A172 (cell line): ENCODE data around the gene INSIG1. TPM values are rescaled to one million over a fixed set of nuclear protein-coding genes. Genes with fewer than 3 reads are reported as not detected.

ENCODE experiments used
- DNase-seq: peaks from one replicate; pipeline ENCODE4 v3.0.0-alpha.2; 2015; ENCODE audit warnings: low spot score
- total RNA-seq: library from RNA; depleted of rRNA; stranded (reverse); fragments of >200 nt; shearing (Covaris generic); gene quantifications from 2 replicates; pipeline ENCODE4 v1.2.3, GENCODE V29; 2014

INSIG1 gene
- total RNA-seq, 1 experiment from 2014 or later: 106 TPM

DNA sequence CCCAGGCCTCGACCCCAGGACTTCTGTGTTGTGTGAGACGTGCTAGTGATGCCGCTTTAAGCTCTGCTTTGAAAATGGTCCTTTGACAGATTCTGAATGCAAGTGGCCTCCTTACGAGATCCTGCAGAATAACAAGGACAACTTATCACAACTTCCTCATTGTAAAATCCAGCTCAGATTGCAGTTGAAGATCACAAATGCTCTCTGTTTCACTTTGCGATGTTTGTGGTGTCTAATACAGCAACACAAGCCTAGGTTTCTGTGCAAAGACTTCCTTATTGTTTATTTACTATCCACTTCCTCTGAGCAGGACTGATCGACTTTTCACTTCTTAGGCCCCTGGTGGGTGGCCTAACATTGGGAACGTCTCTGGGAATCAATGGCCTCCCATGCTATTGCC lies 31.7 kb upstream of the INSIG1 start:
- no peak for DNase-seq

DNA sequence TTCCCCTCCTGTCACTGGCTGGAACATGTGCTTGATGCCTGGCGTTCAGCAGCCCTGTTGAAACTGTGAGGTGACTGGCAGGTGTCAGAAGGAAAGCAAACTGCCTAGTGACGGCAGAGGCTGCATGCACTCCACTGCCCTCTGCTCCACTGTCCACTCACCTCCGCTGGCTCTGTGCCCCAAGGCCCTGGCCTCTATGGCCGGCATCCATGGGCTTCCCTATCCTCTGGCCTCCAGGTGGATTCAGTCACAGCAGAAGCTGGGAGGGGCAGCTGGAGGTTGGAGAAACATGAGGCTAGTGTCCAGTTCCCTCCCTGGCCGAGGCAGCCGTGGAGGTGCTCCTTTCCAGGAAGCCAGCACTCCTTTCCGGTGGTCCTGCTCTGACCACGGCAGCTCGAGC lies 31.2 kb upstream of the INSIG1 start:
- DNase-seq: no peak

DNA sequence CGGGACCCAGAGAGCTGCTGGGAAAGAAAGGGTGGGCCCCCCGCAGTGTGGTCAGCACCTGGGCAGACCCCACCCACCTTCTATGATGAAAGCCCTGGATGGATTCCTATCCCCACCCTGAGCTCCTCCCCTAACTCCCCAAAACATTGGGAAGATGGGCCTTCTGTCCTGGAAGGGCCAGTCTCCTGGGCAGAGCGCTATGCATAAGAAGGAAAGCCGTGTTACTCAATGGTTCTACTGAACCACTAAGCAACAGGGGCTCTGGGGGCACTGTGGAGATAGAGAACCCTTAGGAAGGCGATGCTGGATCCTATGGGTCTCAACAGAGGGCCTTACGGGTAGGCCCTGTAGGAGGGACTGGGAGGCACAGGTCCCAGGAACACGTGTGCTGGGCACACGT lies 30.7 kb upstream of the INSIG1 start:
- DNase-seq: no peak

DNA sequence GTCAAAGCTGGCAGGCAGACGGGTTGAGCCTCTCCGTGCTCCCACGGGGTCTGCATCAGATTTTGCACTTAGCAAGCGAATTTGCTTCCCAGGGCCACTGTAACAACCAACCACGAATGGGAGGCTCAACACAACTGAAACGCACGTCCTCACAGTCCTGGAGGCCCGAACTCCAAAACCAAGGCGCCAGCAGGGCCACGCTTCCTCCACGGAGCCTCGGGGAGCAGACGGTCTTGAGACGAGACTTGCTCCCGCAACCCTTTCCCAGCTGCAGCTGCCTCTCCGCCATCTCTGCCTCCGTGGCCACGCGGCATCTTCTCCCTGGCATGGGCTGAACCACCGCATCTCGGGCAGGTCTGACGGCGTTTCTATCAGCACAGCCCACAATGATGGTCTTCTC lies 30.2 kb upstream of the INSIG1 start:
- no peak for DNase-seq

DNA sequence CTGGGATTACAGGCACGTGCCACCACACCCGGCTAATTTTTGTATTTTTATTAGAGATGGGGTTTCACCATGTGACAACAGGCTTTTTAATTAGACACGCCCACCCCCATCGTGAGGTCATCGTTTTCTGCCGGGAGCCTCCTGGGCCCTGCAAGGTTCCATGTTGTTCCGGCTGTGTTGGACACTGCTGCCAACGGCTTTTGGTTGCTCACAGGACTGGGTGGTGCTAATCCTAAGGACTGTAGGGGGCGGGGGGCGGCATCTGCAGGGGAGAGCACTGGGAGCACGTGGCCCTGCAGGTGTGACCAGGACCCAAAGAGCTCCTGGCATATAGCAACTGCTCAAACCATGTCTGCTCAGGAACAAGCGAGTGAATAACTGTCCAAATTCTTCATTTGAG lies 29.5 kb upstream of the INSIG1 start:
- DNase-seq: no peak

DNA sequence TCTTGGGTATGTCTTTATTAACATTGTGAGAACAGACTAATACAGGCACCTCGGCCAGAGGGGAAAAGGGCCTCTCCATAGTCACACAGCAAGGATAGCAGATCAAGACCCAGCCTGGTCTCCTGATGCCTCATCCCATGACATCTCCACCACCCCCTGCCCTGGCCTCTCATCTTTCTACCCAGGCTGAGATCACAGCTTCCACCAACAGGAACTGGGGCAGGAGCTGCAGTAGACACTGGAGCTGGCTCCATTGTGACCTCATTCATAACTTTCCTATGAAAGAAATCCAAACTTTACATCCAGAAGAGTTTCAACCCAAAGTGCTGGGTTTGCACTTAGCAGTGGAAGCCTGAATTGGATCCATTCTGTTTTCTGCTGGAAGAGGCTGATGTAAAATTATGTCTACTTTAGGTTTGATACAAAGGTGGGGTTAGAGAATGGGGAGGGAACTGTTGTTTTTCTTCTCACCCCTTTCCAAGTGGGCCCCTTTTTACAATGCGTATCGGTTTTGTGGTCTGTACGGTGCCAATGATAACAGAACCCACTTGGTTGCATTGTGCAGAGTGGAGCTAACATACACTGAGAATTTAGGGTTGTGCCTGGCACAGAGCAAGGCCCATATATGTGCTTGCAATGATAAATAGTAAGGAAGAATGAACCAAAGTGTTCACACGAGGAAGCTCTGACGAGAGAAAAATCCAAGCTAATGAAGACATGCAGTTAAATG lies 28.6 kb upstream of the INSIG1 start:
- DNase-seq: no peak

DNA sequence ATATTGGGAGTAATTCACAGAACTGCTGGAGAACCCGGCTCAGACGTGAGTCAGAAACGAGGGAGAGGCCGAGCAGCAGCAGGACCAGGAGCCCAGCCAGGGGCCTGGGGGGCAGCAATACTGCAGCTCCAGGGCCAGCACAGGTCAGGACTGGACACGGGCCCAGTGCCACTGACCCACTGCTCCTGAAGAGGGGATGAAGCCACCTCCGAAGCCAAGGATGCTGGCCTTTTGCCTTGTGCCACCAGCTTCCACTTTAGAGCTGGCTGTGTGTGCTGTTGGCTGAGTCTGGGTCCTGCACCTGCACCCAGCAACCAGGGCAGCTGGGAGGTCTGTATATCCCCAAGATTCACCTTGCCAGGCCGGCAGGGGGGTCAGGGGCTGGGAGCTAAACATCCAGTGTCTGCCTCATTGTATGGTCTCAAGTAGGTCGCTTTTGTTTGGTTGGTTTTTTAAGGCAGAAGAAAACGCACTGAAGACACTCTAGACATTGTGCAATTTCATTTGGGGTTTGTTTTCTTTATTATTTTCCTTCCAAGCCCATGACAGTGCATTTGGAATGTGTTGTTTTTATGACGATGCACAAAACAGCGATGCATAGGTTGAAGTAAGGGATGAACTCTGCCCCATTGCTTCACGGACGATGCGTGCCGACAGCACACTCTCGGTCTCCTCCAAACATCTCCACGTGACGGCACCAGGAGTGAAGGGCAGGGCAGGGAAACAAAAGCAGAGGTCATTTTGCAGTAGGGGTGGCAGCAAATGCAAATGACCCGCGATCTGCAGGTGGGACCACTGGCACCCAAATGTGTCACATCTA lies 27.7 kb upstream of the INSIG1 start:
- DNase-seq: no peak

DNA sequence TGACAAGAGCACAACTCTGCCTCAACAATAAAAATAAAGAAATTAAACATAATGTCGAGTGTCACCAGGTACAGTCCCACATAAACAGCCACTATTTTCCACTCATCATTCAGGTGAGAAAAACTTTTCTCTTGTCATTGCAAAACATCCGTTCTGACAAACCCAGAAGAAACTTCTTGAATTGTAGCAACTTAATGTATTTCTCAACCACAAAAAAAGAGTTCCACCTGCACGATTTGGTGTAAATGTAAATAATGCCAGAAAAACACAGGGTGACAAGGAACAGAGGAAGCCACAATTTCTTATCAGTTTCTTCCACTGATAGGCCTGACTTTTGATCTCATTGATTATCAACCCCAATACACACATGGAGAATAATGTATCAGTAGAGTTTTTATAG lies 26.8 kb upstream of the INSIG1 start:
- no peak for DNase-seq

DNA sequence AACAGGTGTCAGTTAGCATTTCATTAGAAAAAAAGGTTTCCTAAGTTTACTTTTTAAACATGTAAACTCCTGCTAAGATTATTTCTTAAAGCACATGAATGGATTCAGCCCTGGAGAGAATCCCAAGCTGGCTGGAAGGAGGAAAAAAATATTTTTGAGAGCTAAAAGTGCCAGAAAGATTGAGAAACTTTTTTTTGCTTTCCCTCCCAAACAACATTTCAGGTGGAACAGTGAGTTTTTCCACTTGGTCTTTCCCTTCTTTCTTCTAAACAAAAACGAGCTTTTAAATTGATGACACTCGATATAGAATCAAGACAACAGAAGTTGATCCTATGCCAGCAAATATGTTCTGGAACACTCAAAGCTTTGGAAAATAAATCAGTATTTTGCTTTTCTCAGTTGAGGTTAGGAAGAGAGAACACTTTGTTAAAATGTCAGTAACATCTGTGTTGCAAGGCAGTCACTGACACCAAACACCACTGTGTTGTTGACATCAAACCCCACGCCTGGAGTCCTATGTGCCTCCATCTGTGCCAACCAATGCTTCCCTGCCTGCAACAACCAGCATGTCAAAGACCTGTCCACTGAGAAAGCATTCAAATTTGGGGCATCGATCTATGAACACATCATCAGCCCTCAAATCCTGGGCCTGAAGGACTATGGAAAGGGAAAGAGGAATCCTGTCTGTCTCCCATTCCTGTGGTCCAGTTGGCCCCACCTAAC lies 22.9 kb upstream of the INSIG1 start:
- DNase-seq: no peak

DNA sequence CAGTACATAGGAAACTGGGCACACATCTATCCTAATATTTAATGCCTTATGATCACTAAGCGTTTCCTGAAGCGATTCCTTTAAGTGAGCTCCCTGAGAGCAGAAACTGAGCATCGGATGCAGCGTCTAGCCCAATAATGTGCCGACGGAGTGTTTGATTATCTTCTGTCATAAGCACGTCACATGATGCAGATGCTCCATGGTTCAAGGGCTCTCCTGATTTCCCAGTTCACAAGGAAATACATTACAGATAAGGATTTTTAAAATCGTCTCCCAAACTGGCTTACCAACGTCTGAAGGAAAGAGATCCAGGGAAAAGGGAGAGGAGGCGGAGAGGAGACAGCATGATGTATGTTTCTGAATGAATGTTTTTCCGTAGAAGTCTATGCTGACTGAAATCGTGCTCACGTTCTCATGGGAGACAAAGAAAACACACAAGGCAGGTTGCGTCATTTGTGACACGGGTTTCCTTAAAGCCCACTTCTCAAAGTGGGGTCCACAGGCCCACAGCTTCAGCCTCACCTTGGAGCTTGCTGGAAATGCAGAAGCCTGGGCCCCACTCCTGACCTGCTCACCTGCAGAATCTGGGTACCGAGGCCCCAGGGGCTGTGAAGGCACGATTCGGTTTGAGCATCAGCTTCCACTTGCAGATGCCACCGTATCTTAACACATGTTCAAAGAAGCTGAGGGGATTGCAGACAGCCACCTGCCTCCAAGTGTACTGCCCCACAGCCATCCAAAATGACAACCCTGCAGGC lies 21.5 kb upstream of the INSIG1 start:
- no peak for DNase-seq

DNA sequence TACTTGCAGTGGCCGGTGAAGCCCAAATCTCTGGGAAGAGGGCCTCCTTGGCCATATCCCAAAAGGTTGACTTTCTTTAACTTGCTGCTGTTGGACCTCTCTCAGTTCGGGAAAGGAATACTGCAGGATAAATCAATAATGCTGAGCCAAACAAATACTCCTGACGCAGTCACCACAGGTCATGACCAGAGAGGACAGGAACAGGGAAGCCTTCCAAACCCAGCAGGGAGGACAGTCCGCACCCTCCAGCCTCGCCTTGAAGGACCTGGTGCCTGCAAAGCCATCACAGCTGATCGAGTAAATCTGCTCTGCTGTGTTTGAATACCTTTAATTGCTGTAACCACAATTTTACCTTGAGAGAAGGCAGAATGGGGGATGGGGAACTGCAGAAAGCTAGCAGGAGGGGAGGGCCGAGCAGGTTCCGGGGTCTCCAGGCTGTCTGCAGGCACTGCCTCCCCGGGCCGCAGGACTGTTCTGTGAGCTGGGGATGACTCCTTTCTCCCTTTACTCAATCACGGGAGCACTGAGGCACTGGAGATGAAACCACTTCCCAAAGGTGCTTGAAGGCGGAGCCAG lies 20.8 kb upstream of the INSIG1 start:
- DNase-seq: no peak

DNA sequence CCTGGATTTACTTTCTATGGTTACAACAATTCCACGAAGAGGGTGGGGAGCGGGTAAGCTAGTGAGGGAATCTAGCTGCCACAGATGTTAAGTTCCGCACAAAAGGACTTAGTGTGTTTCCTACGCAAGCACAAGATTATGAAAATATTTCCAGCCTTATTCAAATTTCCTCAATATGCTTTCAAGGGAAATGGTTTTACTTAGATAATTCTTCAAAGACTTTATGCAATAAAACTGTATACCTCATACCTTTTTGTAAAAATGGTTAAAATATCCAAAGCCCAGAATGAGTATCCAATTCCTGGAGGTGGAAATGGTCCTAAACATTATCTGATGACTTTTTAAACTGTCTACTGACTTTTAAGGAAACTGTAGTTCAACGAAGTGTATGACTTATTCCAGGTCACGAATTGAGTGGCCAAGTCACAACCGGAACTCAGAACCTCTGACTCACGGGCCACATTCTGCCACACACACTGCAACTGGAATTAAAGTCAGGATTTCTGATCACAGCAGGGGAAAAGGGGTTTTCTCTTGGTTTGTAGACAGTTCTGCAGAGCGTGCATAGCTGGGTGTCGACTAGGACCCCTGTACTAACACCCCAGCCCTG lies 20.2 kb upstream of the INSIG1 start:
- DNase-seq: no peak

DNA sequence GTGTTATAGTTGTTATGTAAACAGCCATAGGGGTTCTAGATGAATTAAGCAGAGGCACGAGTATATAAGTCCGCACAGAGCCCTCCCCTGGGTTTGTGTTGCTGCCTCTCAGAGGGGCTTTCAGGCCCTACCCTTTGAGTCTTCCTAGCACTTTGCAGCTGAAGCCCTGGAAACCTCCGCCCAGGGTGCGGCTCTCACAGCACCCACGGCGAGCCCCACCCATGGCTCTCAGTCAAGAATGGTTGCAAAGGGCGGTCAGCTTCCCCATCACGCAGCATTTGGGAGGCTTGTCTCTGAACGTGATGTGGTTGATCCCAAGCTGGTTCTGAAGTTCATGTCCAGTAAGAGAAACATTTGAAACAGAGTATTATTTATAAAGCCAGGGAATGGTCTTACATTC lies 18.8 kb upstream of the INSIG1 start:
- no peak for DNase-seq

DNA sequence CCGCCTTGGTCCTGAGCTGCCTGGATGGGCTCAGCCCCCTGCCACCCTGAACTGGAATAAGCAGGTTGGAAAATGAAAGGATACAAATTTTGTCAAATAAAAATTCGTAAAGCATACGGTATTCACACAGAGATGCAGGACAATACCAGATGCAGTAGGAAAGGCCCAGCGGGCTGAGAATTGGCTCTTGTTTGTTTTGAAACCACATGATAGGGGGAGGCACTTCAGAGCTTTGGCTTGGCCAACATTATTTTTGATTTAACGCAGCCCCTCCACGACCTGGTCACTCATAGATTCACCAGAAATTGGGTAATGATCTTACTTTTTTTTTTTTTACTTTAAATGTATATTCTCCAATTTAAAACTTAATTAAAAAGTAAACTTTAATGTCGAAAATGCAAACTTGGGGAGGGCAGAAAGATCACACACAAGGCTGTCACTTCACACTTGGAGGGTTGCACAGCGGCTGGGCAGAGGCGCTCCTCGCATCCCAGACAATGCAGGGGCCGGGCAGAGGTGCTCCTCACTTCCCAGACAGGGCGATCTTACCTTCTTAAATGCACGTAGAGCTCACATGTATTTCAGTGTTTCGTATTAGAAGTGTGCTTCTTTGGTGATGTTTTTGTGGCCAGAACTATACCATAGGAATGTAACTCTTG lies 17.8 kb upstream of the INSIG1 start:
- DNase-seq: no peak

DNA sequence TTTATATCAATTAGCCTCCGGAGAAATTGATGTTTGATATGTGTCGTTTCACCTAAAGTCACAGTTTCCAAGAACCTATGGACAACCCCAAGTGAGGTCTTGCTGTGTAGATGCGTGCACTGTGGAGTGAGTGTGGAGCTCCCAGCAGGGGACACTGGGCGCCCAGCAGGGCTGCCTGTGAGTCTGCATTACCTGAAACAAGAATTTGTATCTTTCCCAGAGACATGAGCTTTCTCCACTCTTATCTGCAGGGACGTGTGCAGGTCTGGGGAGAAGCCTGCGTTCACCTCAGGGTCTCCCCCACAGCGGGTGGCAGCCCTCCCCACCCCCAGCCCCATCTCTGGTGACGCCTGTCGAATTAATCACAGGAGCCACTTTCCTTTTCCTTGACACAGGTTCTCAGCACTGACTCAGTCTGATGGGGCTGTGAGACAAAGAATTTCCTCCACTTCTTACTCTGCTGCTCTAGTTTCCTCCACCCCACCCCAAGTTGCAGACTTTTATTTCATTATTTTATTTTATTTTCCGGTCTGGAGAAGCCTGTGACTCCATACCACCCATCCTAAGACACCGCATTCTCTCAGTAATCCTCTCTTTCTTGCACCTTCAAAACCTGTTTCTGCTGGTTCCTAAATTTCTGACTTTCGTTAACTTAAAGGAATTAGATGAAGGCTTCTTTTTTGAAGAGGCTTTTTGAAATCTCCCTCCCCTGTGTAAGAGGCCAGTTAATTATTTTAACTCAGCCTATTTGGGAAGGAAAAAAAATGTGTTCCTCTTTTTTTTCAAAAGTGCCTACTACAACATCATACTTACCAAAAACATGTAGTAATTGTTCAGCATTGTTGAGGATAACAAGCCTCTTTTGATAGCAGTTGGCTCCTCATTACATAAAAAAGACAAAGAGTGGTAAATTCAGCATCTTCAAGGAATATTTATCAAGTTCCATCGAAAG lies 17.0 kb upstream of the INSIG1 start:
- DNase-seq: no peak

DNA sequence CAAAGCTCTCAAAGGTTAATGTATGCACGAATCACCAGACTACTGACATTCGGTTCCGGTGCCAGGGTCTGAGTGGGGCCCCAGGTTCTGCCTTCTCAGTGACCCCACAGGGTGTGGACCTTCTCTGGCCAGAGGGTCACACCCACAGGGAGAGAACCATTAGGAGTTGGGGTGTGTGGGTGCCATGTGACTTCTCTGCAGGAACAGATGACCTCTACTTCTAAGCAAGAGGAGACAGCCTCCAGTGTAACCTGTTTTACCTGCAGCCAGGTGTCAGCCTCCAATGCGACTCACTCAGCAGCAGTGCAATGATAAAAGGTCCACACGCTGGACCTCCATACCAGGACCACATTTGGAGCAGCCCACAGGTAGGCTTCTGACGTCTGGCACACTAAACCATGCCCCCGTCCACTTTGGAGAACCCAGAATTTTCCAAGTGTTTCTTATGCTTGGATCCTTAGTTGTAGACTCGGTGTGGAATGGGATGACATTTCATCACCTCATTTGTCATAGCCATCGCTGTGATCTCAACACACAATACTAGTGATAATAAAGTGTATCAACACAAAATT lies 16.2 kb upstream of the INSIG1 start:
- no peak for DNase-seq

DNA sequence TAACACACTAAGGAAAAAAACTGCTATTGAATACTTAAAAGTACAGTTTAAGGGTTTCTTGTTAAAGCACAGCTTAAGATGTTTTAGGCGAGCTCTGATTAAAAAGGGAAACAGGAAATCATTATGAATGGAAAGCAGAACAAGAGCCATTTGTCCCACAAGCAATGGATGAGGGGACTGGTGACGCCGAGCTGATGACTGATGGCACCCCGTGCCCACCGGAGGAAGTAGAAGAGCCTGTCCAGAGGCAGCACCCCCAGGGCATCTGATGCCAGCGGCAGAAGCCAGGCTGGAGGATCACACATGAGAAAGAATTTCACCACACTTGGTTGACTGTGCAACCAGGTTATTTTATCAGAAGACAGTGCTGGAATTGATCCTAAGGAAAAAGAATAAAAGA lies 15.0 kb upstream of the INSIG1 start:
- DNase-seq: no peak

DNA sequence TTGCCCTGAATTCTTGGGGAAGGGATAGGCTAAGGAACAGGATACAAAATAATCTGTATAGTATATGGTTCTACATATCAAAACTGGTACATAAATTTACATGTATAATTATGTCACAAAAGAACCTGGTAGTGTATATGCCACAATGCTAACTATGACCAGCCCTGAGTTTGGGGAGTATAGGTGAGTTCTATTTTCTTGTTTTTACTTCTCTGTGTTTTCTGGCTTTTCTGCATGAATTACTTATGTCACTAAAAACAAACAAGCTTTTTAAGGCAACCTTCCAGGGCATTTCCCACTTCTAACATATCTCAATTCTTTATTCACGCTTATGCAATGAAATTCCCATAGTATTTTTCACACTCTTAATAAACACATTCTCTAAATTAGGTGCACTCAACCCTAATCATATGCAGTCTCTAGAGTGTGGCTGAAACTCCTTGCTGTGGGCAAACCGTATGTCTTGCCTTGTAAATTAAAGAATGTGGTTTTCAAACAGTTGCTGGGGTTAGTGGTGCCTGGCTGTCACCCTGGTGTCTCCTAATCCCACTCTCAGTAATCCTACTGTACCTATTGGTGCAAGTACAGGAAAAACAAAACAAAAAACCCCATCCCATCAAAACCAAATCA lies 14.0 kb upstream of the INSIG1 start:
- DNase-seq: no peak
